Smooth muscle cell (in vitro differentiated cells): ENCODE results near the gene SLC25A1. TPM values are rescaled to one million over a fixed set of nuclear protein-coding genes. Genes with fewer than 3 reads are reported as not detected.

Experiments used
- DNase-seq: peaks from one replicate; lab custom pipeline; 2025; ENCODE audit not compliant: unreplicated experiment; lab: John Stamatoyannopoulos, UW
- H2AFZ ChIP-seq: fragments of 200-600 bp; sonication (generic); 2 replicates; pipeline ENCODE4 v1.6.0; 2016; ENCODE audit warnings: antibody characterized with exemption, low read depth, mild to moderate bottlenecking
- H3F3A ChIP-seq: fragments of 200-600 bp; sonication (generic); 2 replicates; pipeline ENCODE4 v1.6.0; 2017; ENCODE audit warnings: antibody characterized with exemption, low read depth
- H3K27ac ChIP-seq: fragments of 200-600 bp; sonication (generic); 2 replicates; pipeline ENCODE4 v1.5.1; 2016; ENCODE audit warnings: low read depth, mild to moderate bottlenecking
- H3K27me3 ChIP-seq: fragments of 200-600 bp; sonication (generic); 2 replicates; pipeline ENCODE4 v1.6.1; 2016; ENCODE audit warnings: low read depth, mild to moderate bottlenecking
- H3K36me3 ChIP-seq: fragments of 200-600 bp; sonication (generic); 2 replicates; pipeline ENCODE4 v1.5.1; 2016; ENCODE audit warnings: low read depth
- H3K4me1 ChIP-seq: fragments of 200-600 bp; sonication (generic); 2 replicates; pipeline ENCODE4 v1.5.1; 2016; ENCODE audit warnings: low read depth
- H3K4me2 ChIP-seq: fragments of 200-600 bp; sonication (generic); 2 replicates; pipeline ENCODE4 v1.6.0; 2016; ENCODE audit warnings: mild to moderate bottlenecking
- H3K4me3 ChIP-seq: fragments of 200-600 bp; sonication (generic); 2 replicates; pipeline ENCODE4 v1.5.1; 2016; ENCODE audit warnings: mild to moderate bottlenecking
- H3K79me2 ChIP-seq: fragments of 200-600 bp; sonication (generic); 2 replicates; pipeline ENCODE4 v1.6.0; 2016; ENCODE audit warnings: low read depth, mild to moderate bottlenecking
- H3K9ac ChIP-seq: fragments of 200-600 bp; sonication (generic); 2 replicates; pipeline ENCODE4 v1.6.0; 2016; ENCODE audit warnings: low read depth
- H3K9me3 ChIP-seq: fragments of 200-600 bp; sonication (generic); replicated peaks from 2 replicates; pipeline ENCODE4 v1.5.1; 2016; ENCODE audit warnings: low read depth
- H4K20me1 ChIP-seq: fragments of 200-600 bp; sonication (generic); 2 replicates; pipeline ENCODE4 v1.6.0; 2016; ENCODE audit warnings: low read depth
- CTCF ChIP-seq: fragments of 200-600 bp; sonication (generic); IDR thresholded peaks from 2 replicates; pipeline ENCODE4 v1.5.1; 2017; ENCODE audit warnings: borderline replicate concordance, mild to moderate bottlenecking, antibody characterized with exemption; ENCODE audit not compliant: insufficient read depth, poor library complexity, severe bottlenecking
- WGBS: methylation state at CpG from one replicate; pipeline ENCODE4 v1.1.7; 2016; ENCODE audit warnings: low lambda C conversion rate; 5-methylcytosine and 5-hydroxymethylcytosine counted together
- polyA plus RNA-seq: library from polyadenylated mRNA; unstranded; fragments of >200 nt; fragmentation: Nextera tagmentation; extraction: Ambion mirVana; gene quantifications from 2 replicates; pipeline ENCODE4 v1.2.1, GENCODE V29; 2016
- total RNA-seq: library from RNA; depleted of rRNA; stranded (reverse); fragments of >200 nt; gene quantifications from 2 replicates; pipeline ENCODE4 v1.2.3, GENCODE V29; 2014

The SLC25A1 gene
- total and polyA plus RNA-seq, 2 experiments from 2014 or later: 56.5 to 204 TPM

GRCh38 chr22:19181786-19182471 lies 3.4 kb upstream of the SLC25A1 start:
- Histone ChIP-seq H3K27me3 (no peaks in the 10 kb centered on the region), H3K79me2 (peaks cover 13% of the 10 kb centered on the region), H3K36me3 (no peaks in the 10 kb centered on the region), H2AFZ (no peak overlapping the region), H3K4me2 (no peak overlapping the region), H4K20me1 (peaks cover 9% of the 10 kb centered on the region), H3K4me1 (peaks cover 5% of the 10 kb centered on the region), H3K4me3 (no peak overlapping the region), H3K9ac (no peak overlapping the region), H3K27ac (no peak overlapping the region), H3K9me3 (no peaks in the 10 kb centered on the region), H3F3A (no peaks in the 10 kb centered on the region)
- 88% methylated on average over 12 of the region's 12 CpGs for WGBS
- TF ChIP-seq CTCF: no peak
- no peak for DNase-seq

- H3K79me2 ChIP-seq: peaks cover 17% of the 10 kb centered on the region
Measured at GRCh38 chr22:19180740-19181410, 2.3 kb upstream of the SLC25A1 start.

GRCh38 chr22:19180234-19180633 lies 1.7 kb upstream of the SLC25A1 start:
- Histone ChIP-seq H3K4me1 (peaks cover 5% of the 10 kb centered on the region), H3K79me2 (peaks cover 17% of the 10 kb centered on the region), H3K9ac (no peak overlapping the region), H2AFZ (no peak overlapping the region), H3K36me3 (no peaks in the 10 kb centered on the region), H3K9me3 (no peaks in the 10 kb centered on the region), H3K4me3 (no peak overlapping the region), H4K20me1 (peaks cover 26% of the 10 kb centered on the region), H3K27ac (no peak overlapping the region), H3K27me3 (no peaks in the 10 kb centered on the region), H3F3A (no peaks in the 10 kb centered on the region), H3K4me2 (no peak overlapping the region)
- WGBS: 92% methylated on average over 9 of the region's 9 CpGs
- no peak for TF ChIP-seq CTCF
- no peak for DNase-seq

More at GRCh38 chr22:19180740-19181410, 2.3 kb upstream of the SLC25A1 start:
- Histone ChIP-seq H3K27me3 (no peaks in the 10 kb centered on the region), H3K36me3 (no peaks in the 10 kb centered on the region), H3K27ac (no peak overlapping the region), H3K9ac (no peak overlapping the region), H3K4me3 (no peak overlapping the region), H3K4me2 (no peak overlapping the region), H4K20me1 (peaks cover 20% of the 10 kb centered on the region), H2AFZ (no peak overlapping the region), H3K9me3 (no peaks in the 10 kb centered on the region), H3F3A (no peaks in the 10 kb centered on the region), H3K4me1 (peaks cover 5% of the 10 kb centered on the region)
- DNase-seq: no peak
- no peak for TF ChIP-seq CTCF
- WGBS: 95% methylated on average over 11 of the region's 11 CpGs
